Raji (cell line): Measurements from ENCODE around the gene APOM.

ENCODE experiments used
- POLR2A ChIP-seq: IDR thresholded peaks from 2 replicates; pipeline ENCODE4 v1.6.1; 2011; ENCODE audit warnings: low read depth, low read length, control low read depth; ENCODE audit not compliant: insufficient read depth

APOM gene

GRCh38 chr6:31680226-31681134 lies 24.8 kb downstream of the APOM start, which contains the start of gene LY6G5C:
TSS of gene LY6G5C (minus strand) at chr6:31681067. CDS start at chr6:31680373, 694 bp downstream.
- 0 out of 2 replicates have a peak, but pooled peaks have one; percentile 10 for TF ChIP-seq POLR2A

- no peak for TF ChIP-seq POLR2A
These were observed 25.5 kb downstream of the APOM start for GRCh38 chr6:31681135-31681671.

- no peak for TF ChIP-seq POLR2A
These were observed 27.9 kb downstream of the APOM start for GRCh38 chr6:31683591-31683990.

GRCh38 chr6:31686483-31686882 lies 30.8 kb downstream of the APOM start:
- TF ChIP-seq POLR2A, result no peak

- no peak for TF ChIP-seq POLR2A
These were observed 31.6 kb downstream of the APOM start for GRCh38 chr6:31687321-31687720.

GRCh38 chr6:31687860-31688693 lies 32.4 kb downstream of the APOM start:
- no peak for TF ChIP-seq POLR2A

- no peak for TF ChIP-seq POLR2A
These were observed 33.8 kb downstream of the APOM start for GRCh38 chr6:31689249-31690110.

GRCh38 chr6:31690231-31691077 lies 34.8 kb downstream of the APOM start:
- no peak for TF ChIP-seq POLR2A

GRCh38 chr6:31691078-31691463 lies 35.4 kb downstream of the APOM start:
- no peak for TF ChIP-seq POLR2A

- no peak for TF ChIP-seq POLR2A
These were observed 35.9 kb downstream of the APOM start for GRCh38 chr6:31691564-31692108.

GRCh38 chr6:31692353-31692752 lies 36.7 kb downstream of the APOM start:
- TF ChIP-seq POLR2A, result no peak

GRCh38 chr6:31692886-31693285 lies 37.2 kb downstream of the APOM start:
- TF ChIP-seq POLR2A, result no peak

GRCh38 chr6:31693535-31693934 lies 37.8 kb downstream of the APOM start:
- TF ChIP-seq POLR2A, result no peak
